GM18867 (cell line): Measurements from ENCODE around the gene ST6GALNAC6.

ENCODE experiments used
- ATAC-seq: cut with Tn5 transposase; IDR thresholded peaks from one replicate; pipeline ENCODE4 v1.9.1; 2021; ENCODE audit warnings: mild to moderate bottlenecking, moderate library complexity; ENCODE audit not compliant: unreplicated experiment

The ST6GALNAC6 gene

GRCh38 chr9:127899128-127899943 is at the start of gene ST6GALNAC6:
Gene ST6GALNAC6, minus strand, starts transcription at chr9:127899603. Its CDS starts 1,622 bp downstream, at chr9:127897981.
- peak; percentile 69 for ATAC-seq

GRCh38 chr9:127947841-127948710 is 48.7 kb upstream of the ST6GALNAC6 start:
- no peak for ATAC-seq

- ATAC-seq, result no peak
Observed at GRCh38 chr9:127946728-127947127, 47.3 kb upstream of the ST6GALNAC6 start.

- no peak for ATAC-seq
Observed at GRCh38 chr9:127945942-127946341, 46.5 kb upstream of the ST6GALNAC6 start.

- no peak for ATAC-seq
Observed at GRCh38 chr9:127945338-127945737, 45.9 kb upstream of the ST6GALNAC6 start.

- no peak for ATAC-seq
Observed at GRCh38 chr9:127944586-127945218, 45.3 kb upstream of the ST6GALNAC6 start.

- no peak for ATAC-seq
Observed at GRCh38 chr9:127943731-127944144, 44.3 kb upstream of the ST6GALNAC6 start.

GRCh38 chr9:127943011-127943662 is 43.7 kb upstream of the ST6GALNAC6 start:
- no peak for ATAC-seq

GRCh38 chr9:127942216-127943010 is 43.0 kb upstream of the ST6GALNAC6 start:
- no peak for ATAC-seq

GRCh38 chr9:127941961-127942215 is 42.5 kb upstream of the ST6GALNAC6 start:
- ATAC-seq, result no peak

GRCh38 chr9:127941062-127941960 is 41.9 kb upstream of the ST6GALNAC6 start:
- no peak for ATAC-seq

GRCh38 chr9:127940593-127940992 is 41.2 kb upstream of the ST6GALNAC6 start:
- no peak for ATAC-seq

GRCh38 chr9:127938298-127938690 is 38.9 kb upstream of the ST6GALNAC6 start:
- no peak for ATAC-seq

GRCh38 chr9:127937388-127938297 is 38.2 kb upstream of the ST6GALNAC6 start, which contains the start of gene DPM2:
Gene DPM2, minus strand, starts transcription at chr9:127937854. Its CDS starts 34 bp downstream, at chr9:127937820.
- peak; percentile 86 for ATAC-seq

- ATAC-seq, result no peak
Observed at GRCh38 chr9:127937056-127937387, 37.6 kb upstream of the ST6GALNAC6 start.

- ATAC-seq, result no peak
Observed at GRCh38 chr9:127936347-127936852, 37.0 kb upstream of the ST6GALNAC6 start.

GRCh38 chr9:127935765-127936221 is 36.4 kb upstream of the ST6GALNAC6 start:
- no peak for ATAC-seq

- no peak for ATAC-seq
Observed at GRCh38 chr9:127934986-127935385, 35.6 kb upstream of the ST6GALNAC6 start.
